ENCODE data around the gene TENT5A. TPM values are rescaled to one million over a fixed set of nuclear protein-coding genes. Genes with fewer than 3 reads are reported as not detected.

The TENT5A gene
- total RNA-seq, 6 experiments from 2014 or later: 52.7 to 67.2 (median 62.0) TPM

GRCh38 chr6:81789291-81789690, 36.8 kb upstream of the TENT5A start:
- Mint-ChIP-seq H3K36me3 (ENCODE audit: low read depth) (no peaks in the 10 kb centered on the region), H3K9me3 (no peaks in the 10 kb centered on the region), H3K4me3 (no peak overlapping the region), H3K27ac (no peak overlapping the region), H3K4me1 (ENCODE audit: low read depth) (peaks cover 49% of the 10 kb centered on the region), H3K27me3 (ENCODE audit: insufficient read depth) (no peaks in the 10 kb centered on the region)
- no peak for TF ChIP-seq CTCF (IDR thresholded peaks at IDR 0.05)
- no peak for DNase-seq

- H3K36me3 Mint-ChIP-seq (ENCODE audit: low read depth): no peaks in the 10 kb centered on the region
- H3K27ac Mint-ChIP-seq: no peak overlapping the region
- H3K9me3 Mint-ChIP-seq: no peaks in the 10 kb centered on the region
- H3K4me3 Mint-ChIP-seq: no peak overlapping the region
- peaks cover 44% of the 10 kb centered on the region for H3K4me1 Mint-ChIP-seq (ENCODE audit: low read depth)
- H3K27me3 Mint-ChIP-seq (ENCODE audit: insufficient read depth): no peaks in the 10 kb centered on the region
- no peak for DNase-seq
- no peak for TF ChIP-seq CTCF (IDR thresholded peaks at IDR 0.05)
Observed at GRCh38 chr6:81788748-81789147, 36.3 kb upstream of the TENT5A start.

GRCh38 chr6:81787313-81788068, 35.0 kb upstream of the TENT5A start:
- no peak for DNase-seq
- H3K4me3 Mint-ChIP-seq: peak overlapping the region; percentile 60; the same call in 1 of the 2 replicates
- no peaks in the 10 kb centered on the region for H3K27me3 Mint-ChIP-seq (ENCODE audit: insufficient read depth)
- no peaks in the 10 kb centered on the region for H3K9me3 Mint-ChIP-seq
- H3K36me3 Mint-ChIP-seq (ENCODE audit: low read depth): 0 out of 2 replicates have a peak, but pooled peaks cover under 1% of the 10 kb centered on the region
- TF ChIP-seq CTCF (IDR thresholded peaks at IDR 0.05): no peak
- peak overlapping the region; percentile 23; the same call in 1 of the 2 replicates for H3K27ac Mint-ChIP-seq
- H3K4me1 Mint-ChIP-seq (ENCODE audit: low read depth): peaks cover 36% of the 10 kb centered on the region

- H3K27ac Mint-ChIP-seq: no peak overlapping the region
Observed at GRCh38 chr6:81786150-81786549, 33.7 kb upstream of the TENT5A start.

GRCh38 chr6:81785377-81785776, 32.9 kb upstream of the TENT5A start:
- no peak for DNase-seq
- H3K9me3 Mint-ChIP-seq: no peaks in the 10 kb centered on the region
- no peaks in the 10 kb centered on the region for H3K27me3 Mint-ChIP-seq (ENCODE audit: insufficient read depth)
- H3K27ac Mint-ChIP-seq: no peak overlapping the region
- H3K36me3 Mint-ChIP-seq (ENCODE audit: low read depth): 0 out of 2 replicates have a peak, but pooled peaks cover 5% of the 10 kb centered on the region
- no peak for TF ChIP-seq CTCF (IDR thresholded peaks at IDR 0.05)
- H3K4me1 Mint-ChIP-seq (ENCODE audit: low read depth): peaks cover 36% of the 10 kb centered on the region
- no peak overlapping the region for H3K4me3 Mint-ChIP-seq

More at GRCh38 chr6:81786150-81786549, 33.7 kb upstream of the TENT5A start:
- Mint-ChIP-seq H3K9me3 (no peaks in the 10 kb centered on the region), H3K4me3 (peak overlapping the region; percentile 60; the same call in 1 of the 2 replicates), H3K36me3 (ENCODE audit: low read depth) (0 out of 2 replicates have a peak, but pooled peaks cover 5% of the 10 kb centered on the region), H3K27me3 (ENCODE audit: insufficient read depth) (no peaks in the 10 kb centered on the region), H3K4me1 (ENCODE audit: low read depth) (peaks cover 36% of the 10 kb centered on the region)
- TF ChIP-seq CTCF (IDR thresholded peaks at IDR 0.05): no peak
- no peak for DNase-seq

All from HFFc6 (cell line).